Lower leg skin (tissue), 4 donors: ENCODE measurements around the gene NCBP3. TPM values are rescaled to one million over a fixed set of nuclear protein-coding genes. Genes with fewer than 3 reads are reported as not detected.

ENCODE experiments used
- DNase-seq, 2 donors: peaks; one replicate each; pipeline ENCODE4 v3.0.0-alpha.2; 2019; ENCODE audit warnings: low spot score in 2 of 2
- H3K4me3 ChIP-seq: fragments of 200-600 bp; sonication (generic); 2 replicates; pipeline ENCODE4 v1.5.1; 2017; ENCODE audit warnings: mild to moderate bottlenecking, low read depth; ENCODE audit not compliant: poor library complexity, severe bottlenecking
- CTCF ChIP-seq, 3 donors: fragments of 450-650 bp; IDR thresholded peaks; one replicate each; pipeline ENCODE4 v1.5.1; 2016; ENCODE audit warnings: antibody characterized with exemption in 3 of 3, mild to moderate bottlenecking in 3 of 3, moderate library complexity in 2 of 3
- POLR2A ChIP-seq, 2 donors: fragments of 450-650 bp; IDR thresholded peaks; one replicate each; pipeline ENCODE4 v1.6.1; 2016 to 2017; ENCODE audit warnings: antibody characterized with exemption in 2 of 2, mild to moderate bottlenecking in 1 of 2, moderate library complexity in 1 of 2
- WGBS, 2 donors: methylation state at CpG; one replicate each; pipeline ENCODE4 v1.1.5; 2018; 5-methylcytosine and 5-hydroxymethylcytosine counted together
- intact Hi-C: fragments of 100-400 bp; cut with DNase I; formaldehyde crosslinking; loops from one replicate; pipeline ENCODE4 v1.15.0; 2023; ENCODE audit warnings: low total_unique reads
- total RNA-seq, 4 donors: library from RNA; depleted of rRNA; stranded (reverse); fragments of >200 nt; gene quantifications; one replicate each; pipeline ENCODE4 v1.1.0, GENCODE V29; 2016

Gene NCBP3
- total RNA-seq, 4 donors from 2014 or later, result 21.6 to 24.4 (median 23.3) TPM

GRCh38 chr17:3889325-3890012 lies 43.4 kb upstream of the NCBP3 start:
- WGBS, 2 donors, result 57 to 64% methylated on average over 16 to 17 of the region's 17 CpGs
- no peak overlapping the region for H3K4me3 ChIP-seq
- TF ChIP-seq CTCF (IDR thresholded peaks at IDR 0.05) (no peak), POLR2A (IDR thresholded peaks at IDR 0.05) (no peak)
- DNase-seq, result no peak
- intact Hi-C loops, result no loop called here

- no peak for TF ChIP-seq CTCF (IDR thresholded peaks at IDR 0.05)
- TF ChIP-seq POLR2A (IDR thresholded peaks at IDR 0.05), result no peak
- no peak overlapping the region for H3K4me3 ChIP-seq
- DNase-seq, result peak; percentile 81 to 96
- WGBS, 2 donors, result 31 to 37% methylated on average over 26 to 43 of the region's 50 CpGs
- intact Hi-C loops, result no loop called here
These were observed 42.5 kb upstream of the NCBP3 start for GRCh38 chr17:3888343-3889171.

GRCh38 chr17:3887804-3888203 lies 41.8 kb upstream of the NCBP3 start:
- WGBS, 2 donors, result 32 to 40% methylated on average over 9 of the region's 9 CpGs
- no peak for DNase-seq
- intact Hi-C loops, result no loop called here
- no peak overlapping the region for H3K4me3 ChIP-seq
- TF ChIP-seq CTCF (IDR thresholded peaks at IDR 0.05) (no peak), POLR2A (IDR thresholded peaks at IDR 0.05) (no peak)

- no peak overlapping the region for H3K4me3 ChIP-seq
- TF ChIP-seq CTCF (IDR thresholded peaks at IDR 0.05) (no peak), POLR2A (IDR thresholded peaks at IDR 0.05) (no peak)
- no peak for DNase-seq
- intact Hi-C loops, result no loop called here
- WGBS, 2 donors, result 58 to 60% methylated on average over 2 of the region's 2 CpGs
These were observed 41.3 kb upstream of the NCBP3 start for GRCh38 chr17:3887394-3887793.

GRCh38 chr17:3886776-3887175 lies 40.7 kb upstream of the NCBP3 start:
- DNase-seq, result peak in 1 of 2 donors; percentile 58
- intact Hi-C loops, result no loop called here
- 70 to 80% methylated on average over 10 of the region's 10 CpGs for WGBS, 2 donors
- no peak overlapping the region for H3K4me3 ChIP-seq
- TF ChIP-seq POLR2A (IDR thresholded peaks at IDR 0.05), result no peak
- TF ChIP-seq CTCF (IDR thresholded peaks at IDR 0.05), result no peak
